D341Med (cell line): Measurements from ENCODE around the gene TTC28.
A peak's percentile ranks its signal among the peaks of the same experiment; 100 is the strongest.

ENCODE experiments used
- DNase-seq: peaks from one replicate; pipeline ENCODE4 v3.0.0; 2012; ENCODE audit warnings: low spot score

The TTC28 gene

GRCh38 chr22:28440592-28441390 is 238.8 kb downstream of the TTC28 start:
- no peak for DNase-seq

DNA sequence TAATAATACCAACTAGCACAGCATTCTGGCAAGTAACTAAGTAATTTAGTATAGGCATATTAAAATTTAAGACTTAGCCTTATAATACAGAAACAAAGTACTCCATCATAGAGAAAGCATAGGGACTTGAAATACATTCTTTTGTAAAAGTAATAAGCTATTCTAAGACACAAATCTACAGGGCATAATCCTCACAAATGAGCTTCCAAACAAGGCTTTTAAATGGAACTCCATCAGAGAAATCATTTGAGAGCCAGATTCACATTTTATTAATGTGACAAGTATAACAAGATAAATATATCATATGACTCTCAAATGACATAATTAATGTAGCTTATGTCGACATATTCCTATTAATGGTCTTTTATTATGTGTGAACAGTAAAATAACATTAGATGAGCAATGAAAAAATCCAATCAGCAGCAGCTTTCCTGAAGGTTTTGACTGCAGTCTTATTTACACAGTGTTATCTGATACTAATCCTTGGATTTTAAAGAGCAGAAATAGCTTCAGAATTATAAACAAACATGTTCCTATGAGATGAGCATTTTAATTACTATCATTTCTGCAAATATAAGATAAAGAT is 241.4 kb downstream of the TTC28 start:
- no peak for DNase-seq

DNA sequence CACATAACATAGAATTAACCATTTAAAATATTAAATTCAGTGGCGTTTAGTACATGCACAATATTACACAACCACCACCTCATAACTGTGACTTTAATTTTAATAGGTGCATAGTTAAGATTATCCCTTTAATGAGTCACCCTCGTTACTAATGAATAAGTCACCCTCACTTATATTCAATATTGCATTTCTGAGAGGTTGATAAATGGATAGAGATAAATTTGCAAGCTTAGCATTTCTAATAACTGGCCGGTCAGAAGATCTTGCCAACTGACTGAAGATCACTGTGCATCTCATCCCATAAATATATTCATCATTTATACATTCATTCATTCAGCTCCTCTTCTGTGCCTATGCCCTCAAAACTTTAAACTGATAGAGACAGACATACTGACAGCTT is 243.7 kb downstream of the TTC28 start:
- no peak for DNase-seq

- no peak for DNase-seq
Measured at GRCh38 chr22:28435140-28435768, 244.4 kb downstream of the TTC28 start.

GRCh38 chr22:28430466-28431025 is 249.1 kb downstream of the TTC28 start:
- no peak for DNase-seq

DNA sequence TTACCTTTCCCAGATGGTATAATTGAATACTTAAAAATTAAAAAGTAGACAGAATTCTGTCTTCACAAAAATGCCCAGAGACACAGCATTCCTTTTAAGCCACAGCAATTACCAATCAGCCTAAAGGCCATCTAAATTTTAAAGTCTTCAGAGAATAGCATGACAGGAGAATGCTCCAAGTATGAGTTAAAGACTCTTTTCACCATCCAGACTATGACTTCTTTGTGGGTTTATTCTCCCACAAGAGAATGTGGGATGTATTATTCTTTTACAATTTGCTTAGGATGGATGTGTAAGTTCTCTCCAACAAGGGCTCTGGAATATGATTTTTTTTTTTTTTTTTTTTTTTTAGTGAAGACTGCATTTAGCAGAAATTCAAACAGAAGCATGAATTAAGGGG is 249.9 kb downstream of the TTC28 start:
- DNase-seq, result no peak

DNA sequence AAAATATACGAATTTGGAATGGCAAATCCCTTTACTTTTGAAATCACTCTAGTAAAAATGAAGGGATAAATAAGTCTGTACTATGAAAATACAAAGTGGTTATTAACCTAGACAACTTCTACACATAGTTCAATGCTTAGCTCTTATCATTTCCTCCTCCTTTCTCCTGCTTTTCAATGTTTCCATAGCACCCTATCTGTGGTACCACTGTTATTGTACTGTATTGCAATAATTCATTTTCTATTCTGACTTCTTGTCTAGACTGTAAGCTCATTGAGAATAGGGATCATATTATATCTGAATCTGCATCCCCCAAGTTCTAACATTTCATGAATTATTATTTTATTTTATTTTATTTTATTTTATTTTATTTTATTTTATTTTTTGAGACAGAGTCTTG is 251.4 kb downstream of the TTC28 start:
- DNase-seq, result no peak

DNA sequence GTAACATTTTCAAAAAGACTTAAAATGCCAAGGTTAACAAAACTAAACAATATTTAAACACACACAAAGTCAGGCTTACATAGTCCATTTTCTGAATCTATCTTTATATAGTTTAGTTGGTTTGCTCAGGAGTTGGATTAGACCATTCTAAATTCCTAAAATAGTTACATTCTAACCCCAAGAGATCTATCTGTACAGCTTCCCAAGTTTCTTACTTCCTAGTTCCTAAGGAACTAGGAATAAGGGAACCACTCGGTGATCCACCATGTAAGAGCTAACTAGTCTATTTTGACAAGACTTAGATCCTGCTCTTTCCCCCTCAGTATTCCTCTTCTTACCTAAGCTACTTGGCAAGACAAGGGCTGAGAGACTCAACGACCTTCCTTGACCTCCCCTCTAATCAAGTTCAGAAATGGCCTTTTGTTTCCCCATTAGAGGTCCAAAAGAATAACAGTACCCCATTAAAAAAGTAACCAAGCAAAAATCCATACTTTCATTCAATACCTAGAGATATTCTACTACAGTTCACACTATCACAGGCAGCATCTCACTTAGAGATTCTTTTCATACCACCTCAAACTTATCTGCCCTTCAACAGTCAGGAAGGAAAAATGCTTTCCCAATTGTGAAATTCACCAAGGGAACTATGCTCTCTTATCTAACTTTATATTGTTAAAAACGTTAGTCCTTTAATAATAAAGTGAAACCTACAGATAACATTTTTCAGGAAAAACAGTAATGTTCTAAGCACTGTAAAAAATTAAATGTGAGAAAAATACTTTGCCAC is 253.1 kb downstream of the TTC28 start:
- DNase-seq, result no peak

DNA sequence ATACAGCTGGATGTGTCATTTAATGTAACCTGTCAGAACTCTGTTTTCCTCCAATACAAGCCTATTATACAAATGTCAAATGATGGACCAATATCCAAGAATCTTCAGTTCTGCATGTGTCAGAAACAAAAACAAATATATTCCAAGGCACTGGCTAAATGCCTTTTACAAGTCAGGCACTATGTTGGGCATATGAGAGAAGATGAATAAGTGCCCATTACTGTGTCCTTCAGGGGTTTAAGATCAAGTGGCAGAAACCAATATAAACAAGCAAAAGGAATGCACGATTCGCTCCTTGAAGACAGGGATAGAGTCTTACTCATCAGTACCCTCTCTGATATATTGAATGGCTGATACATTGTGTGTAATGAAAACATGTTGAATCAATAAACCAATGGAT is 254.4 kb downstream of the TTC28 start:
- no peak for DNase-seq

- DNase-seq, result no peak
Measured at GRCh38 chr22:28424427-28425080, 255.1 kb downstream of the TTC28 start.

- no peak for DNase-seq
Measured at GRCh38 chr22:28419919-28420318, 259.7 kb downstream of the TTC28 start.

- DNase-seq, result no peak
Measured at GRCh38 chr22:28418008-28418407, 261.6 kb downstream of the TTC28 start.

- no peak for DNase-seq
Measured at GRCh38 chr22:28417431-28417830, 262.2 kb downstream of the TTC28 start.

GRCh38 chr22:28414913-28415312 is 264.7 kb downstream of the TTC28 start:
- no peak for DNase-seq

- DNase-seq, result no peak
Measured at GRCh38 chr22:28413612-28414399, 265.8 kb downstream of the TTC28 start.

DNA sequence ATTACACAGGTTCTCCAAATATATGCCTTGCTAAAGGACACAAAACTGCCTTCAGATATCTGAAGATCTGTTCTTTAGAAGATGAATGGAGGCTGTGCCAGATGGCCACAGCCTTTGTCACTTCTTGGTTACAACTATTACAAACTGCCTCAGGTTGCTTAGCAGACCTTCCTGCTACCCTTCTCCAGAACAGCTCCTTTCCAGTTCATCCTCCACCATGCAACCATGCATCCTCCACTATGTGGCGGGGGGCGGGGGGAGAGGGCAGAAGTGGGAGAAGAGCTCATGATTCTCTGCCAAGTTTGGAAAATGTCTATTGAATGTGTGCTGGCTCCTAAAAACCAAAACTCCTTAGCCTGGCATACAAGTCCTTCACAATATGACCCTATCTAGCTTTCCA is 267.5 kb downstream of the TTC28 start:
- DNase-seq, result no peak

DNA sequence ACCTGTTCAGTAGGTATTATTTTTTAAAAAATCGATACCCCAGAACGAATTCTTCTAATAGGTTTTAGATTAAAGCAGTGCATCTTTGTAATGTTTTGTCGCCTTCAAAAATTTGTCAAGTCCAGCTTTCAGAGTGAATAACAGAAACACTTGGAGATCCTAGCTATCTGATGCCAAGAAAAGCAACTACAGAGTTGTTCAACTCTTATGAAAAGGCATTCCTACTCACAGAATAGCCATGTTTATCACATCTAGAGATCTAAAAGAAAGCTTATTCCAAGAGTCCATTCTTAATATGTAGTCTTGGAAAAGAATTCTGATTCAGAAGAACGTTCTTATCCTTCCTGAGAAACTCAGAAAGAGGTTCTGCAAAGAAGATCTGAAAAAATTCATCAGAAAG is 268.5 kb downstream of the TTC28 start:
- no peak for DNase-seq

DNA sequence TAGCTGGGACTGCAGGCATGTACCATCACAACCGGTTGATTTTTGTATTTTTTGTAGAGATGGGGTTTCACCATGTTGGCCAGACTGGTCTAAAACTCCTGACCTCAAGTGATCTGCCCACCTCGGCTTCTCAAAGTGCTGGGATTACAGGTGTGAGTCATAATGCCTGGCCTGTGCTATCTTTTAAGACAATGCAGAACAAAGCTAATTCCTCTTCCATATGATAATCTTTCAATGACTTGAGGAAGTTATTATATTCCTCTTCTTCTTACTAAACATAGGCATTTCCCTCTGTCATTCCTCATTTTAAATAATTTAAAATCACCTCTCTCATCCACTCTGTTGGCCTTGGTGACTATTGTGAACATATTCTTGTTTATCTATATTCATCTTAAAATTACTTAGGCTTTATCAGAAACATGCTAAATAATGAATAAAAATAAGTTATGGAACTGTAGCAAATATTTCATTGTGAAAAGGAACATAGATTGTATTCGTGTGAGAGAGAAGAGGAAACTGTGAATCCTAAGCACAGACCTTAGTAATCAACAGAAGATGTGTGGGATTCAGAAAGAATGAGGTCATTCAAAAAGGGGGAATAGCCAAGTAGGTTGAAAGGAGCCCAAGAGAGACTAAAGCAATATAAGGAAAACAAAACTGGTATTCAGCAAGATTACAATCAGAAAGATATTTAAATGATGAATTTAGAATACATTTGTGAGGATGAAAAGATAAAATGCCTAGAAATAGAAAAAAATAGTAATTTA is 269.4 kb downstream of the TTC28 start:
- no peak for DNase-seq

GRCh38 chr22:28408709-28409108 is 270.9 kb downstream of the TTC28 start:
- DNase-seq, result no peak

GRCh38 chr22:28407645-28408044 is 272.0 kb downstream of the TTC28 start:
- peak; percentile 24 for DNase-seq
